ENCODE results near the gene ME3.

The ME3 gene

DNA sequence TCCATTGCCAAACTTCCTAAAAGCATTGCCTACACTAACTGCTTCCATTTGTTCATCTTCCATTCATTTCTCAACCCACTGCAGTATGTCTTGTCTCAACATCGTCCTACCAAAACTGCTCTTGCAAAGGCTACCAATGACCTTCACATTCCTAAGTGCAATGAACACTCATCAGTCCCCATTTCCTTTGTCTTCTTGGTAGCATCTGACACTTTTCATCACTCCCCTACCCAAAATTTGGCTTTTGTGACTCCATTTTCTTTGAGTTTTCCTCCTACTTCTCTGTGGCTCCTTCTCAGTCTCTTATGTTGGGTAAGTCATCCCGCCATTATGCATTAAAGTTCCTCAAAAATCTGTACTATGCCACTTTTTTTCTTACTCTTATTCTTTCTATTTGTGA is 162.3 kb downstream of the ME3 start:
- DNase-seq: no peak

DNA sequence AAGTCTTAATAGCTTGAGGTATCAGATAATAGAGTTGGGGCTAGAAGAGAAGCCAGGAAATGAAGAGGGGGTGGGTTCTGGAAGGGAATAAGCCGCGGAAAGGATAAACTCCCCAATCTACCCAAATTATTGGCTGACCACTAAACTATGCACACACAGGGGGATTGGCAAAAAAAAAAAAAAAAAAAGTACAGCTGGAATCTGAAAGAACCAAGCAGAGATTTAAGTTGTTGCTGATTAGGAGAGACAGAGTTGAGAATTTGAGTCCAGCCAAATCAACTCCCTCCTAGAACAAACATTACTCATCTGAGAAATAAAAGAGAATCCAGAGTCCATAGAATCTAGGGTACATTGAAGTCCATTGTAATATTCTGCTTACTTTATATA is 162.8 kb downstream of the ME3 start:
- DNase-seq: no peak

DNA sequence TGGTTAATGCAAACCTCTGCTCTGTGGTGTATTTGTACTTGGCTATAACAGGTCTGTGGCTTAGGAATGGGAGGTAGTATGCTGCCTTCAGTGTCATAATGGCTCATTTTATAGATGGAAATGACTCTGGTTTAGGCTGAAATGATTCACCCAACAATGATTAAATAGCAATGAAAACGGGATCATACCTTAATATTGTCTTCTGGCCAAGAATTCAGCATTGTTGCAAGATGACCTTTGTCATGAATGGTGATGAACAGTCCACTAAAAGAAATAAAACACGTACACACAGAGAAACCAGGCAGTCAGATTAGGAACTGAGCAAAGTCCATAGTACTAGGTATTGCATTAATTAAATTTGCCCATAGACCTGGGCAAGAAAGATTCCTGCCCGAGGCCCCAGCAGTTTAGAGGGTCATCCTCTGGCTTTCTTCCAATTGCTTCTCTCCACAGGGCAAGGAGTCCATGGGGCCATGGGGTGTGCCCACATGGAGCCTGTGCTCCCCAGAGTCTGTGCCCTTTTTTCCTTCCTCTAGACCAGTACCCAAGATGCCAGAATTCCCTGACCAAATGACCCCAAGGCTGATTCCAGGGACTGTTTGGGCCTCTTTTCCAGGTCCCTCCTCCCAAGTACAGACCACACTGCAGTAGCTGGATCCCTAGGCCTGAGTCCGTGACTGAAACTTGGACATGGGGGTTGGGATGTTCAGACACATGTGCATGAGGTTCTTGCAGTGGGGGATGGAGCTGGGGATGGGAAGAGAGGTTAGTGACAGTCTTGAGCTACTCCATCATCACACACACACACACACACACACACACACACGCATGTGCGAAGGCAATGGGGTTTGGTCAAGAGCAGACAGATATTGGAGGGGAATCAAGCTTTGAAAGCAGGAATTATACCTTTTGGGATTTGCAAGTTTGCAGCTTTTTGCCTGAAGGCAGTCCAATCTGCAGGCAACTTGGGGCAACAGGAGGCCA is 163.5 kb downstream of the ME3 start:
- DNase-seq: peak; percentile 36

DNA sequence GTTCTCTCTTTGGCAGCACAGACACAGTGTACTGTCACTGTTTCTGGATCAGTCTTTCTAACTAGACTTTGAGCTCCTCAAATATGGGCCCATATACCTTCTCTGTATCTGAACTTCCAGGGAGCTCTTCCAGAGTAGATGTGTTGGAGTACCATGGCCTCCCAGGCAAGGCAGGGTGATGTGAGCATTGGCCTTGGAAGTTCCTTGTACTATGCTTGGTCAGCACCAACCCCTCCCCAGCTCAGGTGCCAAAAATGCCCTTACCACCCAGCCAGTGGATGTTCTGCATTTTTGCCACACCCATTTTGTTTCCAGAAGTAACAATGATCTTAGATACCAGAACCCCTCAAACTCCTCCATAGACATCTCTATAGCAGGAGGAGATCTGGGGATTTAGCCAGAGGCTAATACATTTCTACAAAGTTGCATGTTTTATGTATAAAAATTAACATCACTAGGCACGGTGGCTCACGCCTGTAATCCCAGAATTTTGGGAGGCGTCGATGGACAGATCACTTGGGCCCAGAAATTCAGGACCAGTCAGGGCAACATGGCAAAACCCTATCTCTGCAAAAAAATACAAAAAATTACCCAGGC is 165.1 kb downstream of the ME3 start:
- no peak for DNase-seq

DNA sequence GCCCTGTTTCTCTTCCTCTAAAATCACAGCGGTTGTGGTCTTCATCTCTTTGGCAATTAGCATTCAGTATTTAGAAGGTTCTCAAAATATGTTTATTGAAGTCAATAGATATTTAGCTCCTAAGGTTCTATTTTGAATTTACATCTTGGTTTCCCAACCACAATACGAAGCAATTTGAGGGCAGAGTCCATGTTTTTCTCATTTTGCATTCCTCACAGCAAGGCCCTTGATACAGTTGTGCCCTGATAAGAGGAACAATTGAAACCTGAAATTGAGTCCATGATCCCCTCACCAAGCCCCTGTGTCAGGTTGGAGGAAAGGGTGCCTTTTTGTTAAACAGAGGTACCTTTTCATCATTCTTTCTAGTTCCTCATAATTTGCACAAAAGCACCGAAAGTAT is 166.2 kb downstream of the ME3 start:
- no peak for DNase-seq

DNA sequence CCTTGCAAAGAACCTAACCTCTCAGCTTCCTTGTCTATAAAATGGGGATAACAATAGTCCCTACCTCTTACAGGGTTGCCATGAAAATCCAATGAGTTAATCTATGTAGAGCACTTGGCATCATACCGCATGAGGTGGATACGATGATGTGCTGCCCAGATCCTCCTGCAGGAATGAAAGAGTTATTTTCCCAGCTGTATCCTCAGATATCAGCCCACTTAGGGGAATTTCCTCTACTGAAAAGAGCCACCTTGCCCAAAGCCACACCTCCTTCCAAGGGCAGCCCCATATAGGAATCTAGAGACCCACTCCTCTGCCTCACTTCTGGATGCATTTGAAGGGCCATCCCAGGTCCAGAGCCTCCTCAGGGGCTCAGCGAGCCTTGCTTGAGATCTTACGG is 169.3 kb downstream of the ME3 start:
- DNase-seq: no peak

DNA sequence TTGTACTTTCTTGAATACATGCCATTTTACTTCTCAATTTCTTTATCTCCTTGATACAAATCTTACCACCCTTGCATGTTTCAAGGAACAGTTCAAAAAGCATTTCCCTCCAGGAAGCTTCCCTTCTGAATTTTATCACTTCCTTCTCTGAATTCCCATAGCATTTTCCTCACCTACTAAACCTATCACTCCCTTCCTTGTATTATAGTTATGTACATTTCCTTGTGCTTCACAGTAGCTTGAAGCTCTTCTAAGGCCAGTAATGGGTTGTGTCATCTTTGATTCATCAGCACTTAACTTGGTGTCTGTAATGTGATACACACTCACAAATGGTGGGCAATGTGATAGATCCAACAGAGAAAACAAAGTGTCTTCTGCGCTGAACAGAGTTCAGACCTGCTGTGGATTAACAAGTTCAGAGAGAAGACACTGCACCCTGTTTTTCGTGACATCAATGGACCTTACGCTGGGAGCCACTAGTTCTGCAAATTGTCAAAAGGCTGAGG is 170.2 kb downstream of the ME3 start:
- no peak for DNase-seq

DNA sequence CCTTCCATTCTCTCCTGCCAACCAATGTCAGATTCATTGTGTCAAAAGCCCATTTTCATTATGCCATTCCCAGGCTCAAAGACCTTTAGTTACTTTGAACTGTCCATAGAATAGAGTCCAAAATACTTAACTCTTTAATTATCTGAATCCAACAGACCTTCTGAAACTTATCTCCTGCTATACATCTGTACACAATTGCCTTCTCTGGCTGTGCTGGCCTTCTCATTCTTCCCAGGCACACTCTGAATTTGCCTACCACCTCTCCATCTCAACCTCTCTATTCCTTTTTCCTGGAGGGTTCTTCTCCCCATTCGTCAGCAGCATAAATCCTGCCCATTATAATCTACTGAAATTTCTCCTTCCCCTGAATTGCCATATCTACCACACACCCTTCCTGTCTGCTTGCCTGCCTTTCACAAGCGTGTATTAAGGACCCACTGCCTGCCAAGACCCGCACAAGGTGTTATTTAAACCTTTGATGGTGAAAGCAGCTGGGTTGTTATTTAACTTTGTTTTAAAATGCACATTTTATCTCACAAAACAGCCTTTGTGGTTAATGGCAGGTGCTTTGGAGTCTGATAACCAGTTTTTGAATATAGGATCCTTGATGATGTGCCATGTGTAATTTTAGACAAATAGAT is 171.8 kb downstream of the ME3 start:
- no peak for DNase-seq

DNA sequence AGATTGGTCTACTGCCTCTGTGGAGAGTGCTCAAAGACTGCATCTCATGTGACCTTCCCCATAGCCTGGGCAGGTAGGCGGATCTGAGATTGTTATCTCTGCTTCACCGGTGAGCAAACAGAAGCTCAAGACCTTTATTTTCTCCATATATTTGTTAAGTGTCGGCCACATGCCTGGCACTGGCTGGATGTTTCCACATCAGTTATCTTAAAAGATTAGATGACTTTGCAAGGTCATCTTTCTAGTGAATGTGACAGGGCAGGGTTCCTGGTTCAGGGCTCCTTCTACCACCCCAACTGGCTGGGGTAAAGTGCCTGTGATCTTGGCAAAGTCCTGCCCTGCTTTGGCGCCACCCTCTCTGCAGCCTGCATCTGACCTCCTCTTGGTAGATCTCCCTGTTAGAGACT is 172.7 kb downstream of the ME3 start:
- DNase-seq: no peak

DNA sequence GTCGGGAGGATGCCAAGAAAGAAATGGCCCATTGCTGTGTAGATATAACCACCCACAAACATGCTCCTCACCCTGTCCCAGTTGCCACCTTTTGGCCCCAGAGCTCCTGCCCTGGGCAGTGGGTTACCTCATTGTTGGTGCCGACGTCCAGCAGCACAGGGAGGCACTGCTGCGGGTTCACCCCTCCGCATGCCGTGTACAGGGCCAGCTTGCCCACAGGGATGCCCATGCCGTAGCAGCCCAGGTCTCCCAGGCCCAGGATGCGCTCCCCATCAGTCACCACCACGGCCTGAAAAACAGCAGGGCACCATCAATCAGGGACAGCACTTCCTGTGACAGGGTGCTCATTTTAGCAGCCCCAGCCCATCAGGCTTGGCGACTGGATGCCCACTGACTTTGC is 174.6 kb downstream of the ME3 start:
- DNase-seq: no peak

DNA sequence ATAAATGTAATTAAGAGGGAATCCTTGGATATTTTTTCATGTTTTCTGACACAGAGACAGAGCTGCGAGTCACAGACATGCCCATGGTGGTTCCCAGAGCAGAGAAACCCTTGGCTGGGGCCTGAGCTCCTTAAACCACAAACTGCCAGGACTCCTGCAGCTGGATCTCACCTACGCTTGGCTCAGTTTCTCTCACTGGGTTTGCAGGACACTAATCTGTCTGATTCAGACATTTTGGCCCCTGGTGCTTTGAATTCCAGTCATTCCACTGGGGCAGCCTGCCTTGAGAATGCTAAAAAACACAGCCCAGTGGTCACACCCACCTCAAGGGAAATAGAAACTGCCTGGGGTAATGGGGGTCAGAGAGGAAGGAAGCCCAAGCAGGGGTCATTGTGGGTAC is 175.1 kb downstream of the ME3 start:
- no peak for DNase-seq

DNA sequence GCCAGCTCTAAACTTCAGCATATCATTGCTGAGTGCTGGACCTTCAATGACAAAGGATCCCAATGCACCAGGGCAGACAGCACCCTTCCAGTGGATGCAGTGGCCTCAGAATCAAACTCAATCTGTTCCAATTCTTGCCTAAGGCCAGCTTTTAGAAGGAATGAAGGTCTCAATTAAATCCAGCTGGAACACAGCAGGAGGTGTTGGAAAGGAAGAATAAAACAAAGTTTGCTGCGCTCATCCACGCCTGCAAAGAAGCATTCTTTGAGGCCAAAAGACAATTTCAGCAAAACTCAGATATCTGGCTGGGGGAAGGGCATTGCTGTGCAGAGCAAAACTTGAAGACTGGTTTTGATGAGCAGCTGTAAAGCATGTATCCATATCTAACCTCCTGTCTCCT is 177.1 kb downstream of the ME3 start:
- no peak for DNase-seq

DNA sequence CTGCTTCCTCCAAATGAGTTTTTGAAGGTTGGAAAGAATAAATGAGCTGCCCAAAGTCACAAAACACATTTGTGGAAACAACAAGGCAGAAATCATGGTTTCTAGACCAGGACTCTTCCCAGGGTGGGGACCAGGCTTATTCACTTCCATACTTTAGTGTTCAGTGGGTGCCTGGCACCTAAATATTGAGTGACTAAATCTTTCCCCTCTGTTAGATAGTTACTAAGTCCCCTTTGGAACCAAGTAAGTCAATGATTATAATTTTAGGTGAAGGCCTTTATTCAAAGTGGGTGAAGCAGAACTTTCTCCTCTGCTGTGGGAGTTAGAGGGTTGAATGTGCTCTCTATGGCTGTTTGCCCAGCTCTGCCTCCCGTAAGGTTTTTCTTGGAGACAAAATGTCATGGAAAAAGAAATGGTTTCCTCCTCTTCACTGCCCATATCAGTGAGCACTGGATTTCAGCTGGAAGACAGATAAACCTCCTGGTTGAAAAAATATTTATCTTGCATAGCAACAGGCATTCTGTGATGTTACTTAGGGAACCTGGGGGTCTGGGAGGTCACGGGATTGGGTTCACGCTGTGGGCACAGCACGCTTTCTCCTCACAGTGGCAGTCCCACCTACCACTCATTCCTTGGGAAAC is 179.9 kb downstream of the ME3 start:
- no peak for DNase-seq

DNA sequence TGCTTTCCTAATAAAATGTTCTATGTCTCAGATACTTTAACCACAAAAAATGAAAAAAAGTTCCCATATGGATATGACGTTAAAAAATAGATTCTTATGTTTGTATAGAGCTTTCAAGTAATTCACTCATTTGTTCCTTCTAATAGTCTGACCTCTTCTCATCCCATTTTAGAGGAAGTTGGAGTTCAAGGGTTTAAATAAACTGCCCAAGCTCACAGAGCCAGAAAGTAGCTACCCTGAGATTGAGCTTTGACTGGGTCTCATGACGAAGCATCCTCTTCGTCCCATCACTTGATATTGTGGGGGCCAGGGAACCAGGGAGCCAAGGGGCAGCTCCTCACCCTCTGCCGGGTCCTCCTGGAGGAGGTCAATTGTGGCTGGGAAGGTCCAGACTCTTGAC is 181.4 kb downstream of the ME3 start:
- no peak for DNase-seq

DNA sequence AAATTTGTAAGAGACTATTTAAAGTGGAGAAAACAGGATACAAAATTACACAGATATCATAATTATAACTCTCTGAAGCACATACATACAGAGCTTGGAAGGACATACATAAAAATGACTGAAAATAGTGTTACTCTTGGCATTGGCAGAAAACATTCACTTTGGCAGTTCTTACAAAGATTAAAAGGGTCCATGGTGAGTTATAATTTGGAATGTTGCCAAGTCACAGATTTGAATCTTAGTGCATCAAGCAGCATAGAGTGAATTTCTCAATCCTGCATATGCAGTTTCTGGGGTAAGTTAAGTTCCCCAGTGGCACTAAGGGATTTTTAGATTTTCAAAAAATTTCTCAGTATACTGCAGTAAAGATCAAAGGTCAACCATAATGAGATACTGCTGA is 181.8 kb downstream of the ME3 start:
- no peak for DNase-seq

DNA sequence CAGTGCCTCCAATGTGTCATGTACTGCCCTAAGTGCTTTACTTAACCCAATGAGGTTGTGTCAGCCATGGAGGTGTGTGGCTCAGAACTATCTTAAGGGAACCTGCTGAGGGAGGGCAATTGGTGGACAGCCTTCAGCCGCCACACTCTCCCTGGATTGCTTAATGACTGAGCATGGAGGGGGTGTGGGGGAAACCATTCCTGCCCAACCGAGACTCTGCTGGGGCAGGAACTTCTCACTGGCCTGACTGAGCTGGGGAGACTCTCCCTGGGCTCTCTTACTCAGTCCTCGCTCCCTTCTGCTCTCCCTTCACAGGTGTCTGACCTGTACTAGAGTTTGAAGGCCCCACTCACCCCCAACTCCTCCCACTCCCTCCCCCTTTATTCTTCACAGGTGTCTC is 183.0 kb downstream of the ME3 start:
- DNase-seq: no peak

DNA sequence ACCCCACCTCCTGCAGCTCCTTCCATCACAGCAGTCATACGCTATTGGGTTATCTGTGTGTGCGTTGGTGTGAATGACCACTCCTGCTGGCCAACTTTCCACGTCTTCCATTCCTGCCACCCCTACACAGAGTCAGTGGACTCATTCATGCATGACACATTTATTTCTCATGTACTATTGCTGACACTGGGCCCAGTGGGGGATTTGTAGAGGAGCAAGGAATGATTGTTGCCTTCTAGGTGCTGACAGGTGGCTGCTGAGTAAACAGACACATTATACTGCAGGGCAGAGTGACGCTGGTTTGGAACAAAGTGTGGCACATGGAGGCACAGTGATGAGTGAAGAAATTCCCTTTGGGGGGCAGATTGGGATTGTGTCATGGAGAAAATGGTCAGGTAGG is 183.9 kb downstream of the ME3 start:
- no peak for DNase-seq

DNA sequence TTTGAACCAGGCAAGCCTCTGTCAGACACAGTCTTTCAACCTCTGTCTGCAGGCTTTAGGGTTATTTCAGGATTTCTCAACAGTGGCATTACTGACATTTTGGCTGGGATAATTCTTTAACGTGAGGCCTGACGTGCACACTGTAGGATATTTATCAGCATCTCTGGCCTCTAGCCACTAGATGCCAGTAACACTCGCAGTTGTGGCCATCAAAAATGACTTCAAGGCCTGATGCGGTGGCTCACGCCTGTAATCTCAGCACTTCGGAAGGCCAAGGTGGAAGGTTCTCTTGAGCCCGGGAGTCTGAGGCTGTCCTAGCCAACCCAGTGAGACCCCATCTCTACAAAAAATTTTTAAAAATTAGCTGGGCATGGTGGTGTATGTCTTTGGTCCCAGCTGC is 184.7 kb downstream of the ME3 start:
- no peak for DNase-seq

DNA sequence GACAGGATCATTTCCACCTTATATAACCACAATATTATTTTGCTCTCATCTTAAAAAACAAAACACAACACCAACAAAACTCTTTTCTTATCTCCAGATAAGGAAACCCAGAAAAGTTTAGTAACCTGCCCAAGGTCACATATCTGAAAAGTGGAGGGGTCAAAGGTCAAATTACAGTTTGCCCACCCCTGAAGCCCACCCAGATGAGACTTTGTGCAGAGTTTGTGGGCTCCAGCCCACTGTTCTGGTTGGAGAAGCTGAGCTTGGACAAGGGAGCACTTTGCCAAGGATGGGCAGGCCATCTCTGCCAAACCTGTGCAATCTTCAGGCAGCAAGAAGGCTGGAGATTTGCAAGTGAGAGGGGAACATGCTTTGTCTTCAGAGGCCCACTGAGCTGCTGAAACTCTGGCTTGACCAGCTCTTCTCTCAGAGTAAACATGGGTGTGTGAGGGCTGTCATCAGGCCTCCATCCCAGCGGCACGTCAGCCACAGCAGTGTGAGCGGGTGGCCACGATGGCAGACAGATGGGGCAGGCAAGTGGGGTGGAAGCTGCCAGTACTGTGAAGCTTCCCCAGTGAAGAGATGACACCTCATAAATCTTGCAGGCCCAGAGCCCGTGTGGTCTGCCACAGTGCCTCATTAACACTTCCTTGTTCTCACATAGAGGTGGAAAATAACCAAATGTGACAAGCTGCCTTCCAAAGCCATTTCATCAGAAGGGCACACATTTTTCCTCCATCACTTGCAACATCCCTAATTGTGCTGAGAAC is 186.0 kb downstream of the ME3 start:
- DNase-seq: no peak

DNA sequence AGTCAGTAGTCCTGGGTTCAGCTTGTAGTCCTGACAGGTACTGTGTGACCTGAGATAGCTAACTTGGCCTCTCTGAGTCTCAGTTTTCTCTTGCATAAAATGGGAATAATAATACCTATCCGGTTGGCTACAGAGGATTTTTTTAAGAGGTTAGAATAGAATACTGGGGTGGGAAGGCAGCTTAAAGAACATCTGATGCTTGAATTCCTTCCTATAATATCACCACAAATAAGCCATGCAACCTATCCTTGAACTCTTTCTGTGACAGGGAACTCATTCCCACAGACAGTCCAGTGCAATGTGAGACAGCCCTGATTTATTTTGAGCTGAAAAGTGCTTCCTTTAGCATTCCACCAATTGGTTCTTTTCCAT is 187.6 kb downstream of the ME3 start:
- DNase-seq: no peak

DNA sequence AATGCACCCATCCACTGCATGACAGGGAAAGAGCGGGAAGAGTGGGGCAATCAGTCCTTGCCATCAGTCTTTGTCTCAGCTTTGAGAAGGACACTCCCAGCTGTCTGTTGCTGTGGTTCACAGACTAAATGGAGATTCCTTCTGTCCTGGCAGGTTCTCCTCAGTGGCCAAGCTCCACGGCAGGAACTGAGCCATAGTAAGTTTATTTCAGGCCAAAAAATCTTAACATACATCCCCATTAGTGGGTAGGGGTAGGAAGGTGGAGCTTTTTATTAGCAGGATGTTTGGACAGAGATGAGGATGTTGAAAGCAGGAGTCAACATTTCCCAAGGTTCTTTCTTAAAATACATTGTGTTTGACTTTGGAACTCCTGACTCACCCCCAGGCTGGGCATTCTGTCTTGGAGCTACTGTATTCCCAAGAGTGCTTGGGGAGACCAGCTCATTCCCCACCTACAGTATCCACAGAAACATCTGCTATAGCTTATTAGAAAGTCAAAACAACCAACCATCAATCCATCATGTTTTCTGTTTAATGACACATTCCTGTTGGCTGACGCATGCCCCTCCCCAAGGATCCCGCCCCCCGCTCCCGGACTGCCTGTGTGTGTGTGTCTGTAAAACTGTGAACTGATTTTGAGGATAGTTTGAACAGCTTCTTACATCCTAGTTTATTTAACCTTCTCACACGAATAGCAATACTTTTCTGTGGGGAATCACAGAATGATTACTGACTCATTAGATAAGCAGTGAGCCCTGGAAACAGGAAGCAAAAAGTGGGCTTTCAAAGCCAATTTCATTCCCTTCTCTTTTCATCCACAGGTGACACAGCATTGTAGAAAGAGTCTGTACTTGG is 188.2 kb downstream of the ME3 start:
- peak; percentile 98 for DNase-seq

DNA sequence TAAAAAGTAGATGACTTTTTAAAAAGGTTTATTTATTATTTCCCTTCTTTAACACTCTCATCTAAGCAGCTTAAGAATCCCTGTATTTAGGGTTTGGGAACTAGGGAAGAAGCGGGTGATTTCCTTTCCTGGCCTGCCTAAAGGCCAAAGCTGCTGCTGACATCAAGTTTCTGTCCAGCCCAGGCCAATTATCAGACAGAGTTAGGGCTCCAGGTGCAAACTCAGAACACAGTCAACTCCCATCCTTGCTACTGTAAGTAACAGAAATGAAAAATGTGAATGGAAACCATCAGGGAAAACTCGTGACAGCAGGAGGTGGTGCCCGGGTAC is 188.8 kb downstream of the ME3 start:
- no peak for DNase-seq

Data from HCEC 1CT (cell line).